WERI-Rb-1 (cell line): Measurements from ENCODE around the gene TRUB2.
"Not testable (repeated sequence)": the region's sequence is repeated elsewhere in the genome, so short reads cannot be mapped to it uniquely, and the experiment has no call there.

Experiments used
- DNase-seq: peaks from one replicate; pipeline ENCODE4 v3.0.0-alpha.2; 2020
- H3K27ac ChIP-seq: fragments of 250-450 bp; sonication (Bioruptor Pico); 2 replicates; pipeline ENCODE4 v1.5.1; 2020; ENCODE audit warnings: mild to moderate bottlenecking, moderate library complexity
- H3K27me3 ChIP-seq: fragments of 250-450 bp; sonication (Bioruptor Pico); 2 replicates; pipeline ENCODE4 v1.5.1; 2021; ENCODE audit warnings: mild to moderate bottlenecking, low read depth, moderate library complexity; ENCODE audit not compliant: insufficient read depth, severe bottlenecking
- H3K36me3 ChIP-seq: fragments of 250-450 bp; sonication (Bioruptor Pico); 2 replicates; pipeline ENCODE4 v1.5.1; 2020; ENCODE audit warnings: mild to moderate bottlenecking, moderate library complexity
- H3K4me3 ChIP-seq: 2 replicates; pipeline ENCODE4 v1.5.1; 2011; ENCODE audit warnings: low read depth, mild to moderate bottlenecking, control low read depth, low read length
- H3K9me3 ChIP-seq: fragments of 250-450 bp; sonication (Bioruptor Pico); 2 replicates; pipeline ENCODE4 v1.5.1; 2021; ENCODE audit warnings: mild to moderate bottlenecking, moderate library complexity; ENCODE audit not compliant: severe bottlenecking
- CTCF ChIP-seq: IDR thresholded peaks from 2 replicates; pipeline ENCODE4 v1.5.1; 2011; ENCODE audit warnings: low read depth, mild to moderate bottlenecking, control low read depth, inconsistent platforms, low read length

The TRUB2 gene

GRCh38 chr9:128282500-128282899, 39.7 kb downstream of the TRUB2 start:
- peaks cover 17% of the 10 kb centered on the region for H3K36me3 ChIP-seq
- TF ChIP-seq CTCF, result no peak
- H3K27me3 ChIP-seq, result no peaks in the 10 kb centered on the region
- peak overlapping the region; percentile 69 for H3K27ac ChIP-seq
- DNase-seq, result no peak
- H3K4me3 ChIP-seq, result no peak overlapping the region
- H3K9me3 ChIP-seq, result no peaks in the 10 kb centered on the region

- Histone ChIP-seq H3K27me3 (no peaks in the 10 kb centered on the region), H3K9me3 (no peaks in the 10 kb centered on the region), H3K27ac (no peak overlapping the region), H3K36me3 (peaks cover under 1% of the 10 kb centered on the region; the same call in 1 of the 2 replicates), H3K4me3 (no peak overlapping the region)
- no peak for DNase-seq
- TF ChIP-seq CTCF, result no peak
Measured at GRCh38 chr9:128280084-128280622, 42.1 kb downstream of the TRUB2 start.

- not testable (repeated sequence) for H3K4me3 ChIP-seq, H3K9me3 ChIP-seq, DNase-seq, H3K27me3 ChIP-seq, H3K36me3 ChIP-seq
- H3K27ac ChIP-seq, result peak overlapping the region; percentile 6
Measured at GRCh38 chr9:128279088-128280073, 42.9 kb downstream of the TRUB2 start.

- DNase-seq, result no peak
- Histone ChIP-seq H3K9me3 (no peaks in the 10 kb centered on the region), H3K27me3 (no peaks in the 10 kb centered on the region), H3K4me3 (peak overlapping the region; percentile 94), H3K36me3 (peaks cover 17% of the 10 kb centered on the region), H3K27ac (peak overlapping the region; percentile 77)
- no peak for TF ChIP-seq CTCF
Measured at GRCh38 chr9:128276574-128277270, 45.5 kb downstream of the TRUB2 start.

GRCh38 chr9:128276008-128276573, 46.2 kb downstream of the TRUB2 start, which contains the start of gene SWI5:
TSS of gene SWI5 (plus strand) at chr9:128276276.
- no peaks in the 10 kb centered on the region for H3K9me3 ChIP-seq
- peak within 1 kb of the TSS; percentile 94 for H3K4me3 ChIP-seq
- H3K27ac ChIP-seq, result peak within 1 kb of the TSS; percentile 77
- H3K27me3 ChIP-seq, result no peaks in the 10 kb centered on the region
- TF ChIP-seq CTCF, result no peak
- H3K36me3 ChIP-seq, result peaks cover 23% of the 10 kb centered on the region
- DNase-seq, result peak; percentile 100
